ENCODE results near the gene ELP4. TPM values are rescaled to one million over a fixed set of nuclear protein-coding genes. Genes with fewer than 3 reads are reported as not detected.

The ELP4 gene
- total RNA-seq, 1 experiment from 2014 or later, result 17.2 TPM

DNA sequence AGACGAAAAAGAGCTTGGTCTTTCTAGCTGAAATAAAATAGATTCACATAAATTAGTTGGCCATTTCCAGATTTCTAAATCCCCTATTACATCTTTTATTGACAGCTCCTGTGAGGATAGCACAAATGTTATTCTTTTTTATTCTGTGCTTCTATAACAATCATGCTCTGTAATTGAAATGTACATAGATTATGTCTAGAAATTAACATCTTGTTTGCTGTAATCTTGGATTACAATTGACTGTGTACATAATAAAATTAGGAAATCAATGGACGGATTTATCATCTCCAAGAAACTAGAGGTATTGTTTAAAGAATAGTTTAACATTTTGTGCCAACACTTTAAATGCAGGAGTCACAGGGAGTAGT is 31.4 kb upstream of the ELP4 start:
- Histone ChIP-seq H3K9me3 (ENCODE audit: control insufficient read depth, insufficient read depth, low read depth, low read length) (no peaks in the 10 kb centered on the region), H3K4me1 (ENCODE audit: control insufficient read depth, insufficient read depth, low read length) (no peaks in the 10 kb centered on the region), H3K27me3 (ENCODE audit: control insufficient read depth, insufficient read depth, low read length) (no peaks in the 10 kb centered on the region), H3K4me3 (ENCODE audit: low read depth in 2 of 2, low read length in 2 of 2) (no peak overlapping the region), H3K36me3 (ENCODE audit: control insufficient read depth, insufficient read depth, low read length) (no peaks in the 10 kb centered on the region), H3K27ac (ENCODE audit: low read length) (no peak overlapping the region)
- ChIA-PET CTCF (no interaction called here), POLR2A (no interaction called here)
- no peak for ATAC-seq
- in situ Hi-C loops (cut with HindIII; ENCODE audit: low pct_unique_long_range_greater_than_20kb, low sequenced_read_pairs) (no loop called here), intact Hi-C loops (cut with micrococcal nuclease; ENCODE audit: unreplicated experiment) (no loop called here)
- DNase-seq (ENCODE audit: low read depth, low spot score), result no peak
- BruUV-seq (replicated peaks), result no TSS peak
- TF ChIP-seq, protein P1, sequence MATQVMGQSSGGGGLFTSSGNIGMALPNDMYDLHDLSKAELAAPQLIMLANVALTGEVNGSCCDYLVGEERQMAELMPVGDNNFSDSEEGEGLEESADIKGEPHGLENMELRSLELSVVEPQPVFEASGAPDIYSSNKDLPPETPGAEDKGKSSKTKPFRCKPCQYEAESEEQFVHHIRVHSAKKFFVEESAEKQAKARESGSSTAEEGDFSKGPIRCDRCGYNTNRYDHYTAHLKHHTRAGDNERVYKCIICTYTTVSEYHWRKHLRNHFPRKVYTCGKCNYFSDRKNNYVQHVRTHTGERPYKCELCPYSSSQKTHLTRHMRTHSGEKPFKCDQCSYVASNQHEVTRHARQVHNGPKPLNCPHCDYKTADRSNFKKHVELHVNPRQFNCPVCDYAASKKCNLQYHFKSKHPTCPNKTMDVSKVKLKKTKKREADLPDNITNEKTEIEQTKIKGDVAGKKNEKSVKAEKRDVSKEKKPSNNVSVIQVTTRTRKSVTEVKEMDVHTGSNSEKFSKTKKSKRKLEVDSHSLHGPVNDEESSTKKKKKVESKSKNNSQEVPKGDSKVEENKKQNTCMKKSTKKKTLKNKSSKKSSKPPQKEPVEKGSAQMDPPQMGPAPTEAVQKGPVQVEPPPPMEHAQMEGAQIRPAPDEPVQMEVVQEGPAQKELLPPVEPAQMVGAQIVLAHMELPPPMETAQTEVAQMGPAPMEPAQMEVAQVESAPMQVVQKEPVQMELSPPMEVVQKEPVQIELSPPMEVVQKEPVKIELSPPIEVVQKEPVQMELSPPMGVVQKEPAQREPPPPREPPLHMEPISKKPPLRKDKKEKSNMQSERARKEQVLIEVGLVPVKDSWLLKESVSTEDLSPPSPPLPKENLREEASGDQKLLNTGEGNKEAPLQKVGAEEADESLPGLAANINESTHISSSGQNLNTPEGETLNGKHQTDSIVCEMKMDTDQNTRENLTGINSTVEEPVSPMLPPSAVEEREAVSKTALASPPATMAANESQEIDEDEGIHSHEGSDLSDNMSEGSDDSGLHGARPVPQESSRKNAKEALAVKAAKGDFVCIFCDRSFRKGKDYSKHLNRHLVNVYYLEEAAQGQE (IDR thresholded peaks at IDR 0.05; ENCODE audit: insufficient read depth in 1 of 2, low read depth in 2 of 2, low read length in 1 of 2), result no peak
- TF ChIP-seq, protein P2, sequence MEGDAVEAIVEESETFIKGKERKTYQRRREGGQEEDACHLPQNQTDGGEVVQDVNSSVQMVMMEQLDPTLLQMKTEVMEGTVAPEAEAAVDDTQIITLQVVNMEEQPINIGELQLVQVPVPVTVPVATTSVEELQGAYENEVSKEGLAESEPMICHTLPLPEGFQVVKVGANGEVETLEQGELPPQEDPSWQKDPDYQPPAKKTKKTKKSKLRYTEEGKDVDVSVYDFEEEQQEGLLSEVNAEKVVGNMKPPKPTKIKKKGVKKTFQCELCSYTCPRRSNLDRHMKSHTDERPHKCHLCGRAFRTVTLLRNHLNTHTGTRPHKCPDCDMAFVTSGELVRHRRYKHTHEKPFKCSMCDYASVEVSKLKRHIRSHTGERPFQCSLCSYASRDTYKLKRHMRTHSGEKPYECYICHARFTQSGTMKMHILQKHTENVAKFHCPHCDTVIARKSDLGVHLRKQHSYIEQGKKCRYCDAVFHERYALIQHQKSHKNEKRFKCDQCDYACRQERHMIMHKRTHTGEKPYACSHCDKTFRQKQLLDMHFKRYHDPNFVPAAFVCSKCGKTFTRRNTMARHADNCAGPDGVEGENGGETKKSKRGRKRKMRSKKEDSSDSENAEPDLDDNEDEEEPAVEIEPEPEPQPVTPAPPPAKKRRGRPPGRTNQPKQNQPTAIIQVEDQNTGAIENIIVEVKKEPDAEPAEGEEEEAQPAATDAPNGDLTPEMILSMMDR (IDR thresholded peaks at IDR 0.05), result no peak
- TF ChIP-seq SIN3A (IDR thresholded peaks at IDR 0.05; ENCODE audit: borderline replicate concordance, insufficient read depth, low read depth, low read length) (no peak), POLR2AphosphoS5 (IDR thresholded peaks at IDR 0.05; ENCODE audit: low read depth, low read length) (no peak), TCF7L2 (IDR thresholded peaks at IDR 0.05; ENCODE audit: low read depth, low read length) (no peak)

DNA sequence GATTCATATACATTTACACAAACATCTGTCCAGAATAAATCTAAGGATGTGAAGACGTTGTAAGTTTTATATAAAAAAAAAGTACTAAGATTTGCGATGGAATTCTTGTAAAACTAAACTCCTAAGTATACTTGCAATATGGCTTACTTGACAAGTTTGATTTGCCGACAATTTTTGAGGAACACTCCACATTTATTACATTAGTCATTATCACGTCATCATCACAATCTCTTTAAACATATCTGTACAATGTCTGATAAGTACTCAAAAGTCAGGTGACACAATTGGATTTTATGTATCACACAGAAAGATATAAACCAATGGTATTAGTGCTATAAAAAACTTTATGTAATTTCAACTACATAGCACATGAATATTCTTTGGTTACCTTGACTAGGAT is 30.5 kb upstream of the ELP4 start:
- BruUV-seq (replicated peaks), result no TSS peak
- Histone ChIP-seq H3K27me3 (ENCODE audit: control insufficient read depth, insufficient read depth, low read length) (no peaks in the 10 kb centered on the region), H3K9me3 (ENCODE audit: control insufficient read depth, insufficient read depth, low read depth, low read length) (no peaks in the 10 kb centered on the region), H3K4me1 (ENCODE audit: control insufficient read depth, insufficient read depth, low read length) (no peaks in the 10 kb centered on the region), H3K4me3 (ENCODE audit: low read depth in 2 of 2, low read length in 2 of 2) (no peak overlapping the region), H3K27ac (ENCODE audit: low read length) (no peak overlapping the region), H3K36me3 (ENCODE audit: control insufficient read depth, insufficient read depth, low read length) (no peaks in the 10 kb centered on the region)
- TF ChIP-seq, protein P2 (IDR thresholded peaks at IDR 0.05), result no peak
- no peak for TF ChIP-seq TCF7L2 (IDR thresholded peaks at IDR 0.05; ENCODE audit: low read depth, low read length)
- TF ChIP-seq POLR2AphosphoS5 (IDR thresholded peaks at IDR 0.05; ENCODE audit: low read depth, low read length), result no peak
- TF ChIP-seq, protein P1 (IDR thresholded peaks at IDR 0.05; ENCODE audit: insufficient read depth in 1 of 2, low read depth in 2 of 2, low read length in 1 of 2), result no peak
- no peak for TF ChIP-seq SIN3A (IDR thresholded peaks at IDR 0.05; ENCODE audit: borderline replicate concordance, insufficient read depth, low read depth, low read length)
- ChIA-PET CTCF (no interaction called here), POLR2A (no interaction called here)
- in situ Hi-C loops (cut with HindIII; ENCODE audit: low pct_unique_long_range_greater_than_20kb, low sequenced_read_pairs), result no loop called here
- ATAC-seq (no peak), DNase-seq (ENCODE audit: low read depth, low spot score) (no peak)
- intact Hi-C loops (cut with micrococcal nuclease; ENCODE audit: unreplicated experiment), result no loop called here
